CD4-positive, CD25-positive, alpha-beta regulatory T cell (primary cell): ENCODE data around the gene FGD5. TPM values are rescaled to one million over a fixed set of nuclear protein-coding genes. Genes with fewer than 3 reads are reported as not detected.

Experiments used
- ATAC-seq, 2 donors: fragments of 150-1000 bp; cut with Tn5 transposase; one replicate each; pipeline ENCODE4 v1.10.0; 2021; ENCODE audit warnings: low read depth in 2 of 2, moderate number of reproducible peaks in 2 of 2, moderate library complexity in 1 of 2
- DNase-seq, 3 donors: peaks; one replicate each; pipeline versions ENCODE4 v3.0.0 to v3.0.0-alpha.2; 2012 to 2022; ENCODE audit warnings: mixed read lengths in 1 of 3
- H3K27ac ChIP-seq: one replicate; pipeline ENCODE4 v1.7.0; 2013; ENCODE audit warnings: mild to moderate bottlenecking, low read length; ENCODE audit not compliant: insufficient read depth, poor library complexity, severe bottlenecking
- H3K27me3 ChIP-seq: one replicate; pipeline ENCODE4 v1.7.0; 2013; ENCODE audit warnings: low read length; ENCODE audit not compliant: control insufficient read depth, insufficient read depth
- H3K36me3 ChIP-seq: one replicate; pipeline ENCODE4 v1.7.0; 2013; ENCODE audit warnings: mild to moderate bottlenecking, low read length, moderate library complexity; ENCODE audit not compliant: control insufficient read depth, insufficient read depth
- H3K4me1 ChIP-seq: 2 replicates; pipeline ENCODE4 v1.7.0; 2013; ENCODE audit warnings: mild to moderate bottlenecking, low read length; ENCODE audit not compliant: insufficient read depth, control insufficient read depth, poor library complexity, severe bottlenecking
- H3K4me3 ChIP-seq: one replicate; pipeline ENCODE4 v1.7.0; 2013; ENCODE audit warnings: low read depth, mild to moderate bottlenecking, low read length, moderate library complexity
- H3K9me3 ChIP-seq, 2 experiments: 1 replicate in 1 of 2; 2 replicates in 1 of 2; pipeline ENCODE4 v1.7.0; 2013; ENCODE audit warnings: low read length in 2 of 2, mild to moderate bottlenecking in 1 of 2, moderate library complexity in 1 of 2; ENCODE audit not compliant: control insufficient read depth in 2 of 2
- H3K27ac Mint-ChIP-seq, 3 donors: one replicate each; pipeline ENCODE4 v1.8.0; 2020 to 2022; ENCODE audit warnings: mild to moderate bottlenecking in 3 of 3, mixed read lengths in 3 of 3, moderate library complexity in 2 of 3
- H3K27me3 Mint-ChIP-seq: one replicate; pipeline ENCODE4 v1.8.0; 2022; ENCODE audit warnings: mild to moderate bottlenecking, mixed read lengths
- H3K36me3 Mint-ChIP-seq: one replicate; pipeline ENCODE4 v1.8.0; 2020; ENCODE audit warnings: mixed read lengths
- H3K4me1 Mint-ChIP-seq, 4 donors: one replicate each; pipeline ENCODE4 v1.8.0; 2020 to 2022; ENCODE audit warnings: mixed read lengths in 4 of 4, mild to moderate bottlenecking in 1 of 4
- H3K4me3 Mint-ChIP-seq, 4 donors: one replicate each; pipeline ENCODE4 v1.8.0; 2020 to 2022; ENCODE audit warnings: mild to moderate bottlenecking in 4 of 4, mixed read lengths in 4 of 4, moderate library complexity in 3 of 4
- H3K9me3 Mint-ChIP-seq, 7 donors: one replicate each; pipeline ENCODE4 v1.8.0; 2020 to 2022; ENCODE audit warnings: mixed read lengths in 7 of 7, mild to moderate bottlenecking in 3 of 7, moderate library complexity in 2 of 7
- polyA plus RNA-seq, 4 donors: library from polyadenylated mRNA; unstranded; fragments of 300-500 nt; fragmentation: Illumina TruSeq; gene quantifications; one replicate each; pipeline ENCODE4 v1.2.3, GENCODE V29; 2021
- total RNA-seq: library from RNA; stranded (reverse); gene quantifications from one replicate; pipeline ENCODE4 v1.2.3, GENCODE V29; 2022

The FGD5 gene
- total and polyA plus RNA-seq, 5 donors from 2014 or later = 0.13 to 0.79 TPM; not detected in 3

GRCh38 chr3:14872706-14873105 lies 53.9 kb downstream of the FGD5 start:
- Histone ChIP-seq H3K4me3 (no peak overlapping the region), H3K36me3 (no peaks in the 10 kb centered on the region), H3K27me3 (no peaks in the 10 kb centered on the region), H3K9me3 (no peaks in the 10 kb centered on the region), H3K27ac (no peak overlapping the region), H3K4me1 (no peaks in the 10 kb centered on the region)
- H3K4me1 Mint-ChIP-seq = no peaks in the 10 kb centered on the region
- DNase-seq (no peak), ATAC-seq (no peak)
- H3K36me3 Mint-ChIP-seq = no peaks in the 10 kb centered on the region
- H3K27ac Mint-ChIP-seq = no peak overlapping the region
- H3K9me3 Mint-ChIP-seq = peaks cover 0 to 1% (median 0%) of the 10 kb centered on the region in 7 donors
- peaks cover 12% of the 10 kb centered on the region for H3K27me3 Mint-ChIP-seq
- no peak overlapping the region for H3K4me3 Mint-ChIP-seq

GRCh38 chr3:14874784-14875183 lies 56.0 kb downstream of the FGD5 start:
- no peak for ATAC-seq
- Histone ChIP-seq H3K4me3 (no peak overlapping the region), H3K27ac (no peak overlapping the region), H3K9me3 (no peaks in the 10 kb centered on the region), H3K4me1 (no peaks in the 10 kb centered on the region), H3K36me3 (no peaks in the 10 kb centered on the region), H3K27me3 (no peaks in the 10 kb centered on the region)
- no peak overlapping the region for H3K4me3 Mint-ChIP-seq
- H3K4me1 Mint-ChIP-seq = no peaks in the 10 kb centered on the region
- H3K27me3 Mint-ChIP-seq = peaks cover 8% of the 10 kb centered on the region
- no peak for DNase-seq
- peaks cover 0 to 1% (median 0%) of the 10 kb centered on the region in 7 donors for H3K9me3 Mint-ChIP-seq
- H3K36me3 Mint-ChIP-seq = no peaks in the 10 kb centered on the region
- no peak overlapping the region for H3K27ac Mint-ChIP-seq

- peaks cover 8% of the 10 kb centered on the region for H3K27me3 Mint-ChIP-seq
- H3K27me3 ChIP-seq = no peaks in the 10 kb centered on the region
- no peak overlapping the region for H3K4me3 ChIP-seq
- no peak overlapping the region for H3K27ac Mint-ChIP-seq
- no peaks in the 10 kb centered on the region for H3K9me3 ChIP-seq
- H3K4me1 ChIP-seq = no peaks in the 10 kb centered on the region
- H3K4me3 Mint-ChIP-seq = no peak overlapping the region
- H3K36me3 ChIP-seq = no peaks in the 10 kb centered on the region
- DNase-seq (no peak), ATAC-seq (no peak)
- no peaks in the 10 kb centered on the region for H3K36me3 Mint-ChIP-seq
- no peaks in the 10 kb centered on the region for H3K4me1 Mint-ChIP-seq
- no peak overlapping the region for H3K27ac ChIP-seq
- peaks cover 0 to 1% (median 0%) of the 10 kb centered on the region in 7 donors for H3K9me3 Mint-ChIP-seq
Observed at GRCh38 chr3:14875411-14876175, 56.8 kb downstream of the FGD5 start.

GRCh38 chr3:14876921-14877333 lies 58.2 kb downstream of the FGD5 start:
- no peak overlapping the region for H3K27ac ChIP-seq
- H3K27me3 ChIP-seq = no peaks in the 10 kb centered on the region
- no peaks in the 10 kb centered on the region for H3K9me3 ChIP-seq
- no peaks in the 10 kb centered on the region for H3K4me1 Mint-ChIP-seq
- H3K9me3 Mint-ChIP-seq = peaks cover 0 to 4% (median 0%) of the 10 kb centered on the region in 7 donors
- no peaks in the 10 kb centered on the region for H3K36me3 Mint-ChIP-seq
- H3K4me3 ChIP-seq = no peak overlapping the region
- H3K4me1 ChIP-seq = no peaks in the 10 kb centered on the region
- H3K27ac Mint-ChIP-seq = no peak overlapping the region
- H3K36me3 ChIP-seq = no peaks in the 10 kb centered on the region
- DNase-seq (no peak), ATAC-seq (no peak)
- peaks cover 5% of the 10 kb centered on the region for H3K27me3 Mint-ChIP-seq
- H3K4me3 Mint-ChIP-seq = no peak overlapping the region

GRCh38 chr3:14877469-14877868 lies 58.7 kb downstream of the FGD5 start:
- ATAC-seq (no peak), DNase-seq (no peak)
- Mint-ChIP-seq H3K4me1 (no peaks in the 10 kb centered on the region), H3K9me3 (peaks cover 0 to 4% (median 0%) of the 10 kb centered on the region in 7 donors), H3K4me3 (no peak overlapping the region), H3K27me3 (peaks cover 4% of the 10 kb centered on the region), H3K27ac (no peak overlapping the region), H3K36me3 (no peaks in the 10 kb centered on the region)
- Histone ChIP-seq H3K36me3 (no peaks in the 10 kb centered on the region), H3K4me1 (no peaks in the 10 kb centered on the region), H3K9me3 (no peaks in the 10 kb centered on the region), H3K27me3 (no peaks in the 10 kb centered on the region), H3K27ac (no peak overlapping the region), H3K4me3 (no peak overlapping the region)

GRCh38 chr3:14879211-14879874 lies 60.6 kb downstream of the FGD5 start:
- Histone ChIP-seq H3K9me3 (no peaks in the 10 kb centered on the region), H3K4me3 (no peak overlapping the region), H3K36me3 (no peaks in the 10 kb centered on the region), H3K27ac (no peak overlapping the region), H3K4me1 (no peaks in the 10 kb centered on the region), H3K27me3 (peaks cover 4% of the 10 kb centered on the region)
- Mint-ChIP-seq H3K36me3 (no peaks in the 10 kb centered on the region), H3K27me3 (peaks cover 4% of the 10 kb centered on the region), H3K4me1 (no peaks in the 10 kb centered on the region), H3K4me3 (no peak overlapping the region), H3K27ac (no peak overlapping the region), H3K9me3 (peaks cover 0 to 4% (median 0%) of the 10 kb centered on the region in 7 donors)
- no peak for ATAC-seq
- DNase-seq = no peak

GRCh38 chr3:14880447-14881106 lies 61.8 kb downstream of the FGD5 start:
- H3K27me3 ChIP-seq = peaks cover 8% of the 10 kb centered on the region
- DNase-seq = no peak
- H3K36me3 Mint-ChIP-seq = no peaks in the 10 kb centered on the region
- no peak overlapping the region for H3K4me3 Mint-ChIP-seq
- H3K36me3 ChIP-seq = no peaks in the 10 kb centered on the region
- H3K4me3 ChIP-seq = no peak overlapping the region
- H3K27ac ChIP-seq = no peak overlapping the region
- peaks cover 0 to 3% (median 0%) of the 10 kb centered on the region in 7 donors for H3K9me3 Mint-ChIP-seq
- peaks cover 12% of the 10 kb centered on the region for H3K27me3 Mint-ChIP-seq
- no peaks in the 10 kb centered on the region for H3K4me1 ChIP-seq
- peak overlapping the region in 1 of 3 donors; percentile 82 for H3K27ac Mint-ChIP-seq
- peaks cover 0 to 5% (median 2%) of the 10 kb centered on the region in 4 donors for H3K4me1 Mint-ChIP-seq
- no peak for ATAC-seq
- no peaks in the 10 kb centered on the region for H3K9me3 ChIP-seq
